Cerebellar cortex (tissue), 1 donor: ENCODE data around the gene CDK17.
"Not testable (repeated sequence)": the region's sequence is repeated elsewhere in the genome, so short reads cannot be mapped to it uniquely, and the experiment has no call there.

ENCODE experiments used
- DNase-seq: peaks from one replicate; pipeline ENCODE4 v3.0.0-alpha.2; 2015; ENCODE audit warnings: low spot score

CDK17 gene

GRCh38 chr12:96354326-96354725 lies 45.9 kb downstream of the CDK17 start:
- no peak for DNase-seq

- no peak for DNase-seq
Measured at GRCh38 chr12:96352161-96352835, 47.9 kb downstream of the CDK17 start.

- no peak for DNase-seq
Measured at GRCh38 chr12:96350982-96351381, 49.3 kb downstream of the CDK17 start.

- no peak for DNase-seq
Measured at GRCh38 chr12:96347130-96347699, 53.0 kb downstream of the CDK17 start.

- not testable (repeated sequence) for DNase-seq
Measured at GRCh38 chr12:96346716-96347115, 53.5 kb downstream of the CDK17 start.

GRCh38 chr12:96344124-96344695 lies 56.0 kb downstream of the CDK17 start:
- DNase-seq: no peak

DNA sequence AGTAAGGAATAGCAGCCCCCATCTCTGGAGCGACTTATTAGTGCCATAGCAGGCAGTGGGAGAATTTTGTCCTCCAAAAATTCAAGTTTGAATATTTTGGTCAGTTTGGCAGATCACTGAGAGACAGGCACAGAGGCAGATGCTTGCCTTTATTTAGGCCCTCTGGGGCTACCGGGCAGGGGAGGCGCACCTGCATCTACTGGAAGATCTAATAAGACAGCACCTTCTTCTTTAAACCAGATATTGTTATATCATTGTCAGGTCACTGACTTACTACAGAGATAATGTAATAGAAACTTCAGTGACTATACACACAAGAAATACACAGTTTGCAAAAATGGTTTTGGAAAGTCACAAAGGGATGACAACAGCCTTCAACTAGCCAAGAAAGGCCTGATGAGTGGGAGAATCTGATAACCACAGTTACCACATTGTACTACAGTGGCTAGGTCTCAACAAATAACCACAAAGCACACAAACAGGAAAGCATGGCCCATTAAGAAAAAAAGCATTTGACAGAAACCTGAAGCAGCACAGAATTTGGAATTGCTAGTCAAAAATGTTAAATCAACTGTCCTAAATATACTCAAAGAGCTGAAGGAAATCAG lies 56.8 kb downstream of the CDK17 start:
- DNase-seq: no peak

GRCh38 chr12:96339666-96340065 lies 60.6 kb downstream of the CDK17 start:
- DNase-seq: not testable (repeated sequence)

DNA sequence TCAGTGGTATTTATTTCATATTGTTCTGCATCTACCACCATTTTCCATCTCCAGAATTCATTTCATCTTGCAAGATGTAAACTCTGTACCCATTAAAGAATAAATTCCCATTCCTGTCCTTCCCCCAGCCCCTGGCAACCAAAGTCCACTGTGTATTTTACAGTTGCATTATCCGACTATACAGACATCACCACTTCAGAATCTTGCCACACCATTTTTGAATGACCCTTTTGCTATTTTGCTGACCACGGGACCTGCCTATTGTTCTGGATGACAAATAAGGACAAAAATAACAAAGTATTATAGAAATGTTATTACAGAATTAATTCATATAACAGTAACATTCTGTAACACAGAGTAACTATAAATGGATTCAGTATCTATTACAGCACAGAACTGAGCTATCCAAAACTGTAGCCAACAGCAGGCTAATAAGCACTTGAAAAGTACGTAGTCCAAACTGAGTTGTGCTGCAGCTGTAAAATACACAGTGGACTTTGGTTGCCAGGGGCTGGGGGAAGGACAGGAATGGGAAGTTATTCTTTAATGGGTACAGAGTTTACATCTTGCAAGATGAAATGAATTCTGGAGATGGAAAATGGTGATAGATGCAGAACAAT lies 61.3 kb downstream of the CDK17 start:
- DNase-seq: no peak

- no peak for DNase-seq
Measured at GRCh38 chr12:96337953-96338352, 62.3 kb downstream of the CDK17 start.

GRCh38 chr12:96336489-96336888 lies 63.8 kb downstream of the CDK17 start:
- DNase-seq: no peak

DNA sequence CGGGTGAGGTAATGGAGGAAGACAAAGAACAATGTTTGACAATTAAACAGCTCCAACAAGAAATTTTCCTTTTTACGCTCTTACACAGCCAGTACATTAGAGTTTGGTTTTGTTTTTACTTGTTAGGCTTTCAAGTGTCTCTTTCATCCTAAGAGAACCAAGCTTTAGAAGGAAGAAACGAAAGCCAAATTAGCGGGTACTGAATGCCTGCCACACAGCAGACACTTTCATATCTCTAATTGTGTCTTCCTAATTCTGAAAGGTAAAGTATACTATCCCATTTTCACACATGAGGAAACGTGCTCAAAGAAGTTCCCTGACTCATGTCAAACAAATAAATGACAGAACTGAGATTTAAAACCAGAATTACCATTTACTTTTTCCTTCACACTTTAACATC lies 65.0 kb downstream of the CDK17 start:
- DNase-seq: no peak

DNA sequence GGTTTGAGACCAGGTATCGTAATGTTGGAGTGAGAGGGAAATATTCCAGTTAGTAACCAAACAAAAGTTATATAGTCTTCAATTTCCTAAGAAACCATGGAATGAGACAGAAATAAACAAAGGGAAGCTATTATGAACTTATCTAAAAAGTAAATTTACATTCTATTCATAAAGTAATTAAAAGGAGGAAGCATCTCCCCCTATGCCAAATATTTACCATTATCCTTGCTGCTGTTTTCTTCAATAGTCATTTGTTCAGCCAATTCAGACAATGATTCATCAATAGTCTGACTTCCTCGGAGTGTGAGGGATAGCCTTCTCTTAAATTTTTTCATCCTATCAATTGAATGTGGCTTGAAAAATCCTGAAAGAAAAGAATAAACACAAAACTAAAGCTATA lies 65.7 kb downstream of the CDK17 start:
- no peak for DNase-seq

- no peak for DNase-seq
Measured at GRCh38 chr12:96329545-96329944, 70.7 kb downstream of the CDK17 start.

DNA sequence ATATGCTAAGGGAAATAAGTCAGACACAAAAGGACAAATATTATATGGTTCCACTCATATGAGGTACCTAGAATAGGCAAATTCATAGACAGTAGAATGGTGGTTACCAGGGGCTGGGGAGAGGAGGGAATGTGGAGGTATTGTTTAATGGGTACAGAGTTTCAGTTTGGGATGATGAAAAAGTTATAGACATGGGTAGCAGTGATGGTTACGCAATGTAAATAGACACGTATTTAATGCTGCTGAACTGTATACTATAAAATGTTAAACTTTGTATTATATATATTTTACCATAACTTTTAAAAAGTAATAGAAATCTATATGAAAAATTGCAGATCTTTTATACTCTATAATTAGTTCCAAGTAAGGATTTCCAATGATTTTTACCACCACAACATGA lies 71.2 kb downstream of the CDK17 start:
- DNase-seq: no peak

DNA sequence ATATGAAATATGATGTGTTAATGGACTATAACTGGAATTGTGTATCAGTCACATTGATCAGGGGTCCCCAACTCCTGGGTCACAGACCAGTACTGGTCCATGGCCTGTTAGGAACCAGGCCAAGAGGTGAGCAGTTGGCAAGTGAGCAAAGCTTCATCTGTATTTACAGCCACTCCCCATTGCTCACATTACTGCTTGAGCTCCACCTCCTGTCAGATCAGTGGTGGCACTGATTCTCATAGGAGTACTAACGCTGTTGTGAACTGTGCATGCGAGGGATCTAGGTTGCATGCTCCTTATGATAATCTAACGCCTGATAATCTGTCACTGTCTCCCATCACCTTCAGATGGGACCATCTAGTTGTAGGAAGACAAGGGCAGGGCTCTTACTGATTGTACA lies 72.3 kb downstream of the CDK17 start:
- DNase-seq: no peak

- no peak for DNase-seq
Measured at GRCh38 chr12:96327346-96327745, 72.9 kb downstream of the CDK17 start.

- DNase-seq: no peak
Measured at GRCh38 chr12:96326628-96327227, 73.5 kb downstream of the CDK17 start.

- DNase-seq: no peak
Measured at GRCh38 chr12:96323906-96324305, 76.3 kb downstream of the CDK17 start.

DNA sequence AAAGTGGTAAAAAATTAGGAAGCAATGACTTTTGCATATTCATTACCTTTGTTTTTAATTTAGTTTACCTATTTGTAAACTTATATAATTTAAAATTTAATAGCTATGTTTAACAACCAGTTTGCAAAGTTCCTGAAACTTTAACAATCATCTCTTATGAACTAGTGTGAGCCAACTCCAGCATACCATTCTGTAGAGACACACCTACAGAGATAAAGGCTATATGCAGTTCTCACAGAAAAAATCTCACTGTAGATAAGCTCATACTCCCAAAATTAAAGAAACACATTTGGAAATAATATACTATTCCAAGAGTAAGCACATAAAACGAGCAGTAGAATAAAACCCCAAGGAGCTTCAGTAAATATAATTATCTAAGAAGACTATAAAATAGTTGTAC lies 77.5 kb downstream of the CDK17 start:
- no peak for DNase-seq

- no peak for DNase-seq
Measured at GRCh38 chr12:96321941-96322340, 78.3 kb downstream of the CDK17 start.

DNA sequence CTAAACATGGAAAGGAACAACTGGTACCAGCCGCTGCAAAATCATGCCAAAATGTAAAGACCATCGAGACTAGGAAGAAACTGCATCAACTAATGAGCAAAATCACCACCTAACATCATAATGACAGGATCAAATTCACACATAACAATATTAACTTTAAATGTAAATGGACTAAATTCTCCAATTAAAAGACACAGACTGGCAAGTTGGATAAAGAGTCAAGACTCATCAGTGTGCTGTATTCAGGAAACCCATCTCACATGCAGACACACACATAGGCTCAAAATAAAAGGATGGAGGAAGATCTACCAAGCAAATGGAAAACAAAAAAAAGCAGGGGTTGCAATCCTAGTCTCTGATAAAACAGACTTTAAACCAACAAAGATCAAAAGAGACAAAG lies 82.4 kb downstream of the CDK17 start:
- not testable (repeated sequence) for DNase-seq
